ENCODE results near the gene PPP1R13B. TPM values are rescaled to one million over a fixed set of nuclear protein-coding genes. Genes with fewer than 3 reads are reported as not detected.

Gene PPP1R13B
- polyA plus RNA-seq, 1 of the 3 experiments (the other 2 are of a cell fraction) = 5.7 TPM

GRCh38 chr14:103802356-103802755, 45.0 kb downstream of the PPP1R13B start:
- Histone ChIP-seq H3K79me2 (ENCODE audit: insufficient read depth) (peaks cover 9% of the 10 kb centered on the region; the same call in 1 of the 2 replicates), H2AFZ (ENCODE audit: low read depth) (no peak overlapping the region), H3K27ac (ENCODE audit: low read depth in 2 of 2, low read length in 1 of 2) (no peak overlapping the region), H3K9me3 (no peaks in the 10 kb centered on the region), H3K36me3 (replicated peaks in 1 of 2; ENCODE audit: control insufficient read depth in 1 of 2, insufficient read depth in 2 of 2, low read length in 1 of 2) (no peaks in the 10 kb centered on the region), H3K9ac (no peak overlapping the region), H3K4me2 (no peak overlapping the region), H4K20me1 (ENCODE audit: insufficient read depth) (0 out of 2 replicates have a peak, but pooled peaks cover 5% of the 10 kb centered on the region), H3K4me3 (ENCODE audit: low read depth in 2 of 2, low read length in 1 of 2) (no peak overlapping the region), H3K9me2 (no peaks in the 10 kb centered on the region), H3K4me1 (ENCODE audit: control insufficient read depth in 1 of 2, insufficient read depth in 2 of 2, low read depth in 1 of 2, low read length in 1 of 2) (peaks cover 0 to 4% of the 10 kb centered on the region in 2 experiments; a peak in 1 of 4 replicates), H3K27me3 (ENCODE audit: insufficient read depth) (no peaks in the 10 kb centered on the region), H3F3A (replicated peaks; ENCODE audit: insufficient read depth) (peaks cover 6% of the 10 kb centered on the region)
- ChIA-PET CTCF (interaction anchor here (1.2 to 10.7 kb wide), 2 partner anchors 110 to 275 kb away, joined by 3 to 197 read pairs; no protein-coding TSS in a partner anchor), POLR2A (interaction anchor here (1.2 kb wide), 1 partner anchor 15 kb away, joined by 3 read pairs; no protein-coding TSS in a partner anchor)
- no peak for TF ChIP-seq SIN3A (IDR thresholded peaks at IDR 0.05; ENCODE audit: borderline replicate concordance, low read depth, low read length)
- TF ChIP-seq FOXJ3 (CRISPR knock-in tag; IDR thresholded peaks at IDR 0.05) = no peak
- TF ChIP-seq EZH2phosphoT487 (IDR thresholded peaks at IDR 0.05; ENCODE audit: borderline replicate concordance, low read depth) = no peak
- TF ChIP-seq JUND (IDR thresholded peaks at IDR 0.05) = no peak
- TF ChIP-seq EP300 (IDR thresholded peaks at IDR 0.05; ENCODE audit: borderline replicate concordance in 1 of 2, low read depth in 1 of 2, low read length in 1 of 2) = no peak
- no peak for TF ChIP-seq USF1 (IDR thresholded peaks at IDR 0.05; ENCODE audit: borderline replicate concordance, low read depth)
- TF ChIP-seq NRF1 (IDR thresholded peaks at IDR 0.05; ENCODE audit: low read depth, low read length) = no peak
- no peak for TF ChIP-seq GATA2 (CRISPR knock-in tag; IDR thresholded peaks at IDR 0.05)
- no peak for TF ChIP-seq GABPA (IDR thresholded peaks at IDR 0.05; ENCODE audit: low read depth)
- no peak for TF ChIP-seq SMC3 (IDR thresholded peaks at IDR 0.05; ENCODE audit: low read depth, low read length)
- TF ChIP-seq CTCF (IDR thresholded peaks at IDR 0.05) = no peak
- no peak for TF ChIP-seq YY1 (IDR thresholded peaks at IDR 0.05; ENCODE audit: low read depth)
- no peak for TF ChIP-seq FOXM1 (IDR thresholded peaks at IDR 0.05; ENCODE audit: low read depth)
- no peak for TF ChIP-seq TAF1 (IDR thresholded peaks at IDR 0.05; ENCODE audit: borderline replicate concordance, low read depth, low read length)
- no peak for TF ChIP-seq TEAD4 (IDR thresholded peaks at IDR 0.05; ENCODE audit: borderline replicate concordance, insufficient read depth)
- TF ChIP-seq ELF1 (IDR thresholded peaks at IDR 0.05) = no peak
- no peak for TF ChIP-seq POLR2AphosphoS5 (IDR thresholded peaks at IDR 0.05; ENCODE audit: low read depth, low read length)
- TF ChIP-seq MXI1 (IDR thresholded peaks at IDR 0.05; ENCODE audit: low read depth, low read length) = no peak
- no peak for TF ChIP-seq PBX3 (IDR thresholded peaks at IDR 0.05)
- DNase-seq = no peak
- 92% methylated on average over 8 of the region's 8 CpGs for WGBS (ENCODE audit: low lambda C conversion rate)
